Stimulated activated naive CD8-positive, alpha-beta T cell treated with anti-CD3 and anti-CD28 coated beads, Interleukin-15, amount 100 ng/mL, for 72 hours (primary cell): Measurements from ENCODE around the gene PSEN1.

Source experiments
- ATAC-seq: fragments of 150-1000 bp; cut with Tn5 transposase; 2 replicates; pipeline ENCODE4 v1.10.0; 2021; ENCODE audit warnings: mild to moderate bottlenecking, moderate library complexity
- DNase-seq, 2 donors: peaks; one replicate each; pipeline ENCODE4 v3.0.0; 2021 to 2022
- H3K27ac Mint-ChIP-seq, 2 donors: one replicate each; pipeline ENCODE4 v1.8.0; 2022; ENCODE audit warnings: mild to moderate bottlenecking in 2 of 2, mixed read lengths in 2 of 2, moderate library complexity in 2 of 2
- H3K27me3 Mint-ChIP-seq: one replicate; pipeline ENCODE4 v1.8.0; 2022; ENCODE audit warnings: mixed read lengths
- H3K4me1 Mint-ChIP-seq: one replicate; pipeline ENCODE4 v1.8.0; 2022; ENCODE audit warnings: mild to moderate bottlenecking, mixed read lengths
- H3K4me3 Mint-ChIP-seq, 2 donors: one replicate each; pipeline ENCODE4 v1.8.0; 2022; ENCODE audit warnings: mild to moderate bottlenecking in 2 of 2, mixed read lengths in 2 of 2, moderate library complexity in 1 of 2
- H3K9me3 Mint-ChIP-seq, 2 donors: one replicate each; pipeline ENCODE4 v1.8.0; 2022; ENCODE audit warnings: mixed read lengths in 2 of 2

PSEN1 gene

GRCh38 chr14:73238424-73238852 is 102.1 kb downstream of the PSEN1 start:
- H3K4me1 Mint-ChIP-seq: peaks cover 52% of the 10 kb centered on the region
- H3K9me3 Mint-ChIP-seq: no peaks in the 10 kb centered on the region
- peaks cover 98% of the 10 kb centered on the region for H3K27me3 Mint-ChIP-seq
- DNase-seq (no peak), ATAC-seq (no peak)
- H3K27ac Mint-ChIP-seq: no peak overlapping the region
- H3K4me3 Mint-ChIP-seq: peak overlapping the region; percentile 59 to 72

GRCh38 chr14:73238941-73239340 is 102.6 kb downstream of the PSEN1 start:
- Mint-ChIP-seq H3K27ac (no peak overlapping the region), H3K27me3 (peaks cover 98% of the 10 kb centered on the region), H3K4me1 (peaks cover 56% of the 10 kb centered on the region), H3K4me3 (no peak overlapping the region), H3K9me3 (no peaks in the 10 kb centered on the region)
- ATAC-seq (no peak), DNase-seq (no peak)

GRCh38 chr14:73239393-73240241 is 103.3 kb downstream of the PSEN1 start:
- Mint-ChIP-seq H3K4me1 (peaks cover 56% of the 10 kb centered on the region), H3K9me3 (no peaks in the 10 kb centered on the region), H3K27me3 (peaks cover 98% of the 10 kb centered on the region), H3K27ac (no peak overlapping the region), H3K4me3 (peak overlapping the region in 1 of 2 donors; percentile 15)
- ATAC-seq: no peak
- no peak for DNase-seq

GRCh38 chr14:73240816-73241480 is 104.6 kb downstream of the PSEN1 start:
- no peak overlapping the region for H3K4me3 Mint-ChIP-seq
- no peak overlapping the region for H3K27ac Mint-ChIP-seq

GRCh38 chr14:73241481-73242165 is 105.3 kb downstream of the PSEN1 start:
- Mint-ChIP-seq H3K27me3 (peaks cover 91% of the 10 kb centered on the region), H3K9me3 (no peaks in the 10 kb centered on the region), H3K4me3 (no peak overlapping the region), H3K27ac (no peak overlapping the region), H3K4me1 (peaks cover 60% of the 10 kb centered on the region)
- DNase-seq (no peak), ATAC-seq (no peak)

More at GRCh38 chr14:73240816-73241480, 104.6 kb downstream of the PSEN1 start:
- H3K9me3 Mint-ChIP-seq: no peaks in the 10 kb centered on the region
- ATAC-seq (no peak), DNase-seq (no peak)
- H3K4me1 Mint-ChIP-seq: peaks cover 62% of the 10 kb centered on the region
- peaks cover 92% of the 10 kb centered on the region for H3K27me3 Mint-ChIP-seq

GRCh38 chr14:73242357-73242901 is 106.1 kb downstream of the PSEN1 start:
- Mint-ChIP-seq H3K9me3 (no peaks in the 10 kb centered on the region), H3K4me3 (no peak overlapping the region), H3K27me3 (peaks cover 91% of the 10 kb centered on the region), H3K4me1 (peaks cover 60% of the 10 kb centered on the region), H3K27ac (no peak overlapping the region)
- ATAC-seq (no peak), DNase-seq (no peak)

GRCh38 chr14:73243341-73243740 is 107.0 kb downstream of the PSEN1 start:
- peaks cover 66% of the 10 kb centered on the region for H3K4me1 Mint-ChIP-seq
- H3K9me3 Mint-ChIP-seq: no peaks in the 10 kb centered on the region
- H3K4me3 Mint-ChIP-seq: no peak overlapping the region
- H3K27ac Mint-ChIP-seq: no peak overlapping the region
- peaks cover 90% of the 10 kb centered on the region for H3K27me3 Mint-ChIP-seq
- ATAC-seq (no peak), DNase-seq (no peak)

- Mint-ChIP-seq H3K4me1 (peaks cover 62% of the 10 kb centered on the region), H3K4me3 (no peak overlapping the region), H3K27me3 (peaks cover 86% of the 10 kb centered on the region), H3K9me3 (no peaks in the 10 kb centered on the region), H3K27ac (no peak overlapping the region)
- ATAC-seq (no peak), DNase-seq (no peak)
Measured at GRCh38 chr14:73243748-73244147, 107.4 kb downstream of the PSEN1 start.

- Mint-ChIP-seq H3K27ac (no peak overlapping the region), H3K4me3 (peak overlapping the region; percentile 48 to 90), H3K27me3 (peaks cover 76% of the 10 kb centered on the region), H3K4me1 (peaks cover 56% of the 10 kb centered on the region), H3K9me3 (no peaks in the 10 kb centered on the region)
- no peak for ATAC-seq
- no peak for DNase-seq
Measured at GRCh38 chr14:73244541-73245290, 108.4 kb downstream of the PSEN1 start.

- peak; percentile 86 for ATAC-seq
- Mint-ChIP-seq H3K27ac (no peak overlapping the region), H3K4me3 (peak overlapping the region; percentile 87 to 90), H3K27me3 (peaks cover 66% of the 10 kb centered on the region), H3K9me3 (no peaks in the 10 kb centered on the region), H3K4me1 (peaks cover 48% of the 10 kb centered on the region)
- DNase-seq: peak; percentile 46 to 55
Measured at GRCh38 chr14:73245480-73246325, 109.4 kb downstream of the PSEN1 start.

- Mint-ChIP-seq H3K27me3 (peaks cover 58% of the 10 kb centered on the region), H3K4me1 (peaks cover 43% of the 10 kb centered on the region), H3K27ac (peak overlapping the region in 1 of 2 donors; percentile 63), H3K4me3 (peak overlapping the region; percentile 87 to 90), H3K9me3 (no peaks in the 10 kb centered on the region)
- no peak for DNase-seq
- no peak for ATAC-seq
Measured at GRCh38 chr14:73246387-73247150, 110.3 kb downstream of the PSEN1 start.

- Mint-ChIP-seq H3K4me1 (peaks cover 34% of the 10 kb centered on the region), H3K9me3 (no peaks in the 10 kb centered on the region), H3K27ac (no peak overlapping the region), H3K4me3 (no peak overlapping the region), H3K27me3 (peaks cover 41% of the 10 kb centered on the region)
- no peak for DNase-seq
- ATAC-seq: no peak
Measured at GRCh38 chr14:73248108-73248868, 112.0 kb downstream of the PSEN1 start.

GRCh38 chr14:73249108-73249507 is 112.8 kb downstream of the PSEN1 start:
- DNase-seq: no peak
- Mint-ChIP-seq H3K27ac (no peak overlapping the region), H3K9me3 (no peaks in the 10 kb centered on the region), H3K4me3 (no peak overlapping the region), H3K27me3 (peaks cover 32% of the 10 kb centered on the region), H3K4me1 (peaks cover 29% of the 10 kb centered on the region)
- ATAC-seq: no peak
